ENCODE measurements around the gene SLAMF9. TPM values are rescaled to one million over a fixed set of nuclear protein-coding genes. Genes with fewer than 3 reads are reported as not detected.

SLAMF9 gene
- total RNA-seq, 1 experiment from 2014 or later: 8.7 TPM

DNA sequence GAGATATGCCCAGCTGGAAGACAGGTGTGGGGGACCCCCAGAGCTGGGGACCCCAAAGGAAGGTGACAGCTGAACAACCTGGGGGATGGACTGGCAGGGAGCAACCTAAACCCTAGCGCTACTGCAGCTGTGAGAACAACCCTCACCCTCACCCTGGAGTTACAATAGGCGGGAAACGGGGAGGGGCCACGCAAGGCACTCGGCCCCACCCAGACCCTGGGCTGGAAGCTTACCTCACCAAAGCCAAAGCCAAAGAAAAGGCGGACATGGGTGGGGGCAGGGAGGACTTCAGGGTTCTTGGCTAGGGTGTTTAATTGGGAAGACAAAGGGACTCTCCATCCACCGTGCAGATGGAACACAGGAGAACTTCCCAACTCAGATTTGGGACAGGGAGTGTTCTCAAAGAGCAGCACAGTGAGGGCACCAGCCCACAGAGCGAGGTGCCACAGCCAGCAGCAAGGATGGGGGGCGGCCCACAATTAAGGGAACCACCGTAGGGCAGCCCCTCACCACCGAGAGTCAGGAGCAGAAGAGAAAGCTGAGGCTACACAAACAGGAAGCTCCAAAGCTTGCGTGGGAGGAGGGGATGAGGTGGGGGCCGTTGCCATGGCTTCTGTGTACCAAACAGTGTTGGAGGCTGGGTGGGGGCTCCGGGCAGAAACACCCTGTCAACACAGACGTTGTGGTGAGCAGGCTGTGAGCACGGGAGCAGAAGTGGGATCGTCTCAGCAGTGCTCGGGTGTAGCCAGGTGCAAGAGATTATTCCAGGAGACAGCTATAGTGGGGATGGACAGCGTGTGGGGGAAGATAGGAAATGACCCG, 30.6 kb downstream of the SLAMF9 start:
- H3K27me3 ChIP-seq (ENCODE audit: low read length): no peaks in the 10 kb centered on the region
- peaks cover 53% of the 10 kb centered on the region for H3K36me3 ChIP-seq (ENCODE audit: low read depth, low read length)
- peaks cover 6% of the 10 kb centered on the region for H3F3A ChIP-seq (ENCODE audit: low read length, unreplicated experiment)
- peak overlapping the region; percentile 96 for H3K4me3 ChIP-seq (ENCODE audit: low read length)
- peak overlapping the region; percentile 99 for H3K27ac ChIP-seq (ENCODE audit: low read length)
- no peaks in the 10 kb centered on the region for H3K9me2 ChIP-seq (replicated peaks; ENCODE audit: low read length)
- H3K79me2 ChIP-seq (ENCODE audit: low read length): peaks cover 76% of the 10 kb centered on the region
- peak overlapping the region; percentile 99 for H3K9ac ChIP-seq (ENCODE audit: low read length)
- POLR2A ChIA-PET (ENCODE audit: unreplicated experiment): interaction anchor here (0.6 to 1.7 kb wide), 3 partner anchors 9 to 42 kb away, joined by 3 to 12 read pairs (median 10); no protein-coding TSS in a partner anchor
- no peak overlapping the region for H2AFZ ChIP-seq (ENCODE audit: low read length)
- TF ChIP-seq EZH2phosphoT487 (IDR thresholded peaks at IDR 0.05; ENCODE audit: borderline replicate concordance, low read length): no peak
- no peak for TF ChIP-seq EZH2 (IDR thresholded peaks at IDR 0.05; ENCODE audit: low read length, unreplicated experiment)
- TF ChIP-seq, protein P1, sequence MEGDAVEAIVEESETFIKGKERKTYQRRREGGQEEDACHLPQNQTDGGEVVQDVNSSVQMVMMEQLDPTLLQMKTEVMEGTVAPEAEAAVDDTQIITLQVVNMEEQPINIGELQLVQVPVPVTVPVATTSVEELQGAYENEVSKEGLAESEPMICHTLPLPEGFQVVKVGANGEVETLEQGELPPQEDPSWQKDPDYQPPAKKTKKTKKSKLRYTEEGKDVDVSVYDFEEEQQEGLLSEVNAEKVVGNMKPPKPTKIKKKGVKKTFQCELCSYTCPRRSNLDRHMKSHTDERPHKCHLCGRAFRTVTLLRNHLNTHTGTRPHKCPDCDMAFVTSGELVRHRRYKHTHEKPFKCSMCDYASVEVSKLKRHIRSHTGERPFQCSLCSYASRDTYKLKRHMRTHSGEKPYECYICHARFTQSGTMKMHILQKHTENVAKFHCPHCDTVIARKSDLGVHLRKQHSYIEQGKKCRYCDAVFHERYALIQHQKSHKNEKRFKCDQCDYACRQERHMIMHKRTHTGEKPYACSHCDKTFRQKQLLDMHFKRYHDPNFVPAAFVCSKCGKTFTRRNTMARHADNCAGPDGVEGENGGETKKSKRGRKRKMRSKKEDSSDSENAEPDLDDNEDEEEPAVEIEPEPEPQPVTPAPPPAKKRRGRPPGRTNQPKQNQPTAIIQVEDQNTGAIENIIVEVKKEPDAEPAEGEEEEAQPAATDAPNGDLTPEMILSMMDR (conservative IDR thresholded peaks at IDR 0.05; ENCODE audit: low read depth, low read length): no peak
- intact Hi-C loops (cut with micrococcal nuclease): loop anchor here (1.0 to 2.0 kb wide), 3 partner anchors 7 to 27 kb away; partner anchors contain the start of gene IGSF9
- DNase-seq (peak; percentile 82), ATAC-seq (peak; percentile 27)
- H3K9me3 ChIP-seq (ENCODE audit: low read length): no peaks in the 10 kb centered on the region
- H4K20me1 ChIP-seq (ENCODE audit: low read length): peaks cover 58% of the 10 kb centered on the region
- BruUV-seq (replicated peaks): no TSS peak
- CTCF ChIA-PET: interaction anchor here (0.6 to 0.8 kb wide), 2 partner anchors 30 kb away, joined by 4 read pairs; no protein-coding TSS in a partner anchor
- peaks cover 62% of the 10 kb centered on the region for H3K4me1 ChIP-seq (ENCODE audit: insufficient read depth, low read length)
- peak overlapping the region; percentile 98 for H3K4me2 ChIP-seq (ENCODE audit: low read length)

GRCh38 chr1:159922511-159923202, 31.4 kb downstream of the SLAMF9 start:
- CTCF ChIA-PET: interaction anchor here (0.8 kb wide), 1 partner anchor 30 kb away, joined by 4 read pairs; no protein-coding TSS in a partner anchor
- intact Hi-C loops (cut with micrococcal nuclease): no loop called here
- peaks cover 6% of the 10 kb centered on the region for H3F3A ChIP-seq (ENCODE audit: low read length, unreplicated experiment)
- H3K4me1 ChIP-seq (ENCODE audit: insufficient read depth, low read length): peaks cover 70% of the 10 kb centered on the region
- H4K20me1 ChIP-seq (ENCODE audit: low read length): peaks cover 61% of the 10 kb centered on the region
- H3K27ac ChIP-seq (ENCODE audit: low read length): peak overlapping the region; percentile 99
- peaks cover 81% of the 10 kb centered on the region for H3K79me2 ChIP-seq (ENCODE audit: low read length)
- H3K4me2 ChIP-seq (ENCODE audit: low read length): peak overlapping the region; percentile 98
- no peaks in the 10 kb centered on the region for H3K9me3 ChIP-seq (ENCODE audit: low read length)
- H3K9ac ChIP-seq (ENCODE audit: low read length): peak overlapping the region; percentile 99
- H2AFZ ChIP-seq (ENCODE audit: low read length): no peak overlapping the region
- BruUV-seq (replicated peaks): no TSS peak
- TF ChIP-seq, protein P1 (conservative IDR thresholded peaks at IDR 0.05; ENCODE audit: low read depth, low read length): no peak
- no peak for TF ChIP-seq EZH2phosphoT487 (IDR thresholded peaks at IDR 0.05; ENCODE audit: borderline replicate concordance, low read length)
- no peak for TF ChIP-seq EZH2 (IDR thresholded peaks at IDR 0.05; ENCODE audit: low read length, unreplicated experiment)
- POLR2A ChIA-PET (ENCODE audit: unreplicated experiment): interaction anchor here (1.7 kb wide), 1 partner anchor 8 kb away, joined by 12 read pairs; no protein-coding TSS in a partner anchor
- ATAC-seq: no peak
- no peaks in the 10 kb centered on the region for H3K9me2 ChIP-seq (replicated peaks; ENCODE audit: low read length)
- no peaks in the 10 kb centered on the region for H3K27me3 ChIP-seq (ENCODE audit: low read length)
- peak overlapping the region; percentile 96 for H3K4me3 ChIP-seq (ENCODE audit: low read length)
- peaks cover 59% of the 10 kb centered on the region for H3K36me3 ChIP-seq (ENCODE audit: low read depth, low read length)
- DNase-seq: no peak
